Nephron progenitor cell (in vitro differentiated cells): ENCODE data around the gene CPXM2.

ENCODE experiments used
- DNase-seq: peaks from one replicate; pipeline ENCODE4 v3.0.0; 2021
- H3K27ac Mint-ChIP-seq: 2 replicates; pipeline ENCODE4 v1.8.0; 2021; ENCODE audit warnings: mild to moderate bottlenecking, moderate library complexity, mixed read lengths
- H3K27me3 Mint-ChIP-seq: 2 replicates; pipeline ENCODE4 v1.8.0; 2021; ENCODE audit warnings: mild to moderate bottlenecking, low read depth, mixed read lengths; ENCODE audit not compliant: poor library complexity
- H3K36me3 Mint-ChIP-seq: 2 replicates; pipeline ENCODE4 v1.8.0; 2021; ENCODE audit warnings: low read depth, mixed read lengths
- H3K4me1 Mint-ChIP-seq: 2 replicates; pipeline ENCODE4 v1.8.0; 2021; ENCODE audit warnings: mixed read lengths
- H3K4me3 Mint-ChIP-seq: 2 replicates; pipeline ENCODE4 v1.8.0; 2021; ENCODE audit warnings: mild to moderate bottlenecking, moderate library complexity, mixed read lengths
- H3K9me3 Mint-ChIP-seq: 2 replicates; pipeline ENCODE4 v1.8.0; 2021; ENCODE audit warnings: mild to moderate bottlenecking, moderate library complexity, mixed read lengths
- CTCF ChIP-seq: fragments of 200-600 bp; sonication (generic); IDR thresholded peaks from 2 replicates; pipeline ENCODE4 v1.5.0; 2021; ENCODE audit warnings: antibody characterized with exemption

Gene CPXM2

GRCh38 chr10:123879606-123880257 is 11.9 kb downstream of the CPXM2 start:
- Mint-ChIP-seq H3K4me3 (no peak overlapping the region), H3K27ac (no peak overlapping the region), H3K36me3 (no peaks in the 10 kb centered on the region), H3K27me3 (peaks cover 28% of the 10 kb centered on the region), H3K9me3 (peaks cover 3% of the 10 kb centered on the region), H3K4me1 (no peaks in the 10 kb centered on the region)
- no peak for DNase-seq
- no peak for TF ChIP-seq CTCF

DNA sequence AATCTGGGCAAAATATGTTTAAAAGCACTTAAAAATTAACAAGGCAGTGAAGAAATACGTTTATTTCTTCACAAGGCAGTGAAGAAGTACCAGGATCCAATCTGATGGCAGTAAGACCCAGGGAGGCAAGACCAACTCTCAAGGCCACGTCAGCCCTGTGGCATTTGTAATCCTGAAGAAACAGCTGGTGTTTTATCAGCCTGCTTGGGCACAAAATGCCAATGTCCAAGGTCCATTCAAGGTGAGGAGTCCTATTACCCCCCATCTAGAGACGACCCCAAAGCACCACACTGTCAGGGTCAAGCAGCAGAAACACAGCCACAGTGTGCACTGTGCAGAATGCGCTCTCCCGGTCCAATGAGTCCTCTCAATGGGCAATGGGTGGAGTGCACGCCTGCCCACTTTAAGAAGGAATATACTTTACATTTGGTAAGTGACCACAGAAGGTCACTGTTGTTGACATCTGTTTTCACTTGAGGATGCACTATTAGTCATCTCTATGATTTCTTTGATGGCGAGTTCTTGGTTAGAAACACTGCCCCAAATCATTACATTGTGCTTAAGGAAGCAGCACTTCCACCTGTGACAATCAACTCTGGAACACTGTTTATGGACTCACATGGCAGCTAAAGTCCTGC is 12.8 kb downstream of the CPXM2 start:
- no peak for DNase-seq
- Mint-ChIP-seq H3K9me3 (peaks cover 3% of the 10 kb centered on the region), H3K4me1 (no peaks in the 10 kb centered on the region), H3K36me3 (no peaks in the 10 kb centered on the region), H3K4me3 (no peak overlapping the region), H3K27ac (no peak overlapping the region), H3K27me3 (peaks cover 23% of the 10 kb centered on the region)
- no peak for TF ChIP-seq CTCF

GRCh38 chr10:123870260-123870659 is 21.3 kb downstream of the CPXM2 start:
- H3K27ac Mint-ChIP-seq: no peak overlapping the region
- DNase-seq: peak; percentile 47
- H3K9me3 Mint-ChIP-seq: peaks cover 7% of the 10 kb centered on the region
- H3K4me1 Mint-ChIP-seq: peaks cover 20% of the 10 kb centered on the region
- H3K36me3 Mint-ChIP-seq: no peaks in the 10 kb centered on the region
- peaks cover 32% of the 10 kb centered on the region for H3K27me3 Mint-ChIP-seq
- H3K4me3 Mint-ChIP-seq: no peak overlapping the region
- TF ChIP-seq CTCF: no peak

- H3K36me3 Mint-ChIP-seq: no peaks in the 10 kb centered on the region
- no peak for TF ChIP-seq CTCF
- peaks cover 33% of the 10 kb centered on the region for H3K27me3 Mint-ChIP-seq
- no peak overlapping the region for H3K27ac Mint-ChIP-seq
- H3K4me3 Mint-ChIP-seq: no peak overlapping the region
- H3K4me1 Mint-ChIP-seq: peaks cover 20% of the 10 kb centered on the region
- no peak for DNase-seq
- H3K9me3 Mint-ChIP-seq: peaks cover 7% of the 10 kb centered on the region
These were observed 22.6 kb downstream of the CPXM2 start for GRCh38 chr10:123869020-123869414.

- Mint-ChIP-seq H3K4me3 (no peak overlapping the region), H3K36me3 (no peaks in the 10 kb centered on the region), H3K27me3 (peaks cover 33% of the 10 kb centered on the region), H3K4me1 (peaks cover 20% of the 10 kb centered on the region), H3K9me3 (peaks cover 7% of the 10 kb centered on the region), H3K27ac (no peak overlapping the region)
- no peak for DNase-seq
- no peak for TF ChIP-seq CTCF
These were observed 23.3 kb downstream of the CPXM2 start for GRCh38 chr10:123868038-123869019.
